IMR-90 (cell line): ENCODE measurements around the gene BCAS3.

Source experiments
- CTCF ChIP-seq: conservative IDR thresholded peaks from 2 replicates; pipeline ENCODE4 v1.5.1; 2012; ENCODE audit warnings: mild to moderate bottlenecking, low read depth, low read length, improper control_type of control experiment
- RFX5 ChIP-seq: IDR thresholded peaks from 2 replicates; pipeline ENCODE4 v1.8.0; 2012; ENCODE audit warnings: low read depth, mild to moderate bottlenecking, low read length, moderate library complexity

- TF ChIP-seq CTCF (no peak), RFX5 (no peak)
These were observed 197.1 kb downstream of the BCAS3 start for GRCh38 chr17:60874772-60875171.
